ENCODE measurements around the gene CNOT10.

CNOT10 gene

GRCh38 chr3:32820430-32820829 lies 135.4 kb downstream of the CNOT10 start:
- Histone ChIP-seq H3K36me3 (no peaks in the 10 kb centered on the region), H3K4me1 (peaks cover 0 to 40% (median 36%) of the 10 kb centered on the region in 4 donors), H3K9me3 (no peaks in the 10 kb centered on the region), H3K27me3 (peaks cover 0 to 66% of the 10 kb centered on the region in 2 donors), H3K27ac (no peak overlapping the region), H3K4me3 (no peak overlapping the region)
- no peak for DNase-seq
- TF ChIP-seq CTCF (IDR thresholded peaks at IDR 0.05), result no peak
- intact Hi-C loops (cut with DNase I; ENCODE audit: low total_unique reads), result no loop called here

GRCh38 chr3:32820971-32821685 lies 136.1 kb downstream of the CNOT10 start:
- no peak overlapping the region for H3K27ac ChIP-seq
- peaks cover 0 to 39% (median 35%) of the 10 kb centered on the region in 4 donors for H3K4me1 ChIP-seq
- TF ChIP-seq CTCF (IDR thresholded peaks at IDR 0.05), result no peak
- H3K36me3 ChIP-seq, result no peaks in the 10 kb centered on the region
- peaks cover 0 to 59% of the 10 kb centered on the region in 2 donors for H3K27me3 ChIP-seq
- H3K4me3 ChIP-seq, result peak overlapping the region in 1 of 2 donors; percentile 36
- H3K9me3 ChIP-seq, result no peaks in the 10 kb centered on the region
- intact Hi-C loops (cut with DNase I; ENCODE audit: low total_unique reads), result no loop called here
- DNase-seq, result no peak

- no peaks in the 10 kb centered on the region for H3K9me3 ChIP-seq
- intact Hi-C loops (cut with DNase I; ENCODE audit: low total_unique reads), result no loop called here
- no peaks in the 10 kb centered on the region for H3K36me3 ChIP-seq
- H3K27me3 ChIP-seq, result peaks cover 0 to 53% of the 10 kb centered on the region in 2 donors
- no peak for TF ChIP-seq CTCF (IDR thresholded peaks at IDR 0.05)
- peak overlapping the region in 1 of 2 donors; percentile 36 for H3K4me3 ChIP-seq
- no peak for DNase-seq
- H3K27ac ChIP-seq, result no peak overlapping the region
- H3K4me1 ChIP-seq, result peaks cover 0 to 33% (median 29%) of the 10 kb centered on the region in 4 donors
Measured at GRCh38 chr3:32821686-32822296, 136.8 kb downstream of the CNOT10 start.

GRCh38 chr3:32822609-32823498 lies 137.9 kb downstream of the CNOT10 start:
- no peak for DNase-seq
- Histone ChIP-seq H3K27me3 (peaks cover 0 to 42% of the 10 kb centered on the region in 2 donors), H3K36me3 (no peaks in the 10 kb centered on the region), H3K4me3 (no peak overlapping the region), H3K4me1 (peaks cover 0 to 22% (median 18%) of the 10 kb centered on the region in 4 donors), H3K9me3 (no peaks in the 10 kb centered on the region), H3K27ac (no peak overlapping the region)
- intact Hi-C loops (cut with DNase I; ENCODE audit: low total_unique reads), result no loop called here
- TF ChIP-seq CTCF (IDR thresholded peaks at IDR 0.05), result no peak
